ENCODE data around the gene GMEB2. TPM values are rescaled to one million over a fixed set of nuclear protein-coding genes. Genes with fewer than 3 reads are reported as not detected.
"Not testable (repeated sequence)": the region's sequence is repeated elsewhere in the genome, so short reads cannot be mapped to it uniquely, and the experiment has no call there.

The GMEB2 gene
- total RNA-seq, 2 donors from 2014 or later = 18.4 to 27.9 TPM

DNA sequence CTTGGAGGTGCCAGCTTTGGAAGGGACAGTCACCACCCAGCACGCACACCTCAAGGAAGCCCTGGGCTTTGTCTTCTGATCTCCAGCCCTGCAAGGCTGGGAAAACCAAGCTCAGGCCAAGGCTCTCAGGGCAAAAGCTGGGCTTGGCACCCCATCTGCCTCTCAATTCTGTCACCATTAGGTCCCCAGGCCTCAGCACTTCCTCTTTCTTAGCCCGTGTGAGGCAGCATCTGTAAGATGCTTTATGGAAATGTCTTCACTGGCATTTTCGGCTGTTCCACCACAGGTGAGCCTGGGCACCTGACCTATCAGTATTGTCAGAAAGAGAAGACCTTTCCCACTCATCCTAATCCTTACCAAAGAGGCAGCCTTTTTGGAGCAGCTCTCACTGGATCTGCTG is 24.6 kb downstream of the GMEB2 start:
- intact Hi-C loops (cut with DNase I) = no loop called here
- Histone ChIP-seq H3K27ac (no peak overlapping the region), H3K36me3 (peaks cover 0 to 8% of the 10 kb centered on the region in 2 donors), H3K4me3 (no peak overlapping the region), H3K4me1 (replicated peaks) (no peaks in the 10 kb centered on the region), H3K27me3 (replicated peaks; ENCODE audit: insufficient read depth) (no peaks in the 10 kb centered on the region), H3K9me3 (no peaks in the 10 kb centered on the region)
- 90% methylated on average over 3 of the region's 3 CpGs for WGBS
- no peak for TF ChIP-seq CTCF (IDR thresholded peaks at IDR 0.05)
- TF ChIP-seq POLR2AphosphoS5 (IDR thresholded peaks at IDR 0.05) = no peak
- TF ChIP-seq POLR2A (IDR thresholded peaks at IDR 0.05) = no peak
- no peak for DNase-seq (ENCODE audit: low spot score)

DNA sequence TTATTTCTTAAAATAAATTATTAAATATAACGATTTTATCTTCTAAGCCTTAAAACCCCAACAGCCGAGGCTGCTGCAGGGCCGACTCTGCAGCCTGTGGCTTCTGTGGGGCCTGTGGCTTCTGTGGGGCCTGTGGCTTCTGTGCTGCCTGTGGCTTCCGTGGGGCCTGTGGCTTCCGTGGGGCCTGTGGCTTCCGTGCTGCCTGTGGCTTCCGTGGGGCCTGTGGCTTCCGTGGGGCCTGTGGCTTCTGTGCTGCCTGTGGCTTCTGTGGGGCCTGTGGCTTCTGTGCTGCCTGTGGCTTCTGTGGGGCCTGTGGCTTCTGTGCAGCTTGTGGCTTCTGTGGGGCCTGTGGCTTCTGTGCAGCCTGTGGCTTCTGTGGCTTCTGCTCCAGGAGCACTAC is 25.2 kb downstream of the GMEB2 start:
- H3K36me3 ChIP-seq; H3K4me1 ChIP-seq (replicated peaks); H3K9me3 ChIP-seq; DNase-seq (ENCODE audit: low spot score); H3K4me3 ChIP-seq; intact Hi-C loops (cut with DNase I); H3K27me3 ChIP-seq (replicated peaks; ENCODE audit: insufficient read depth); H3K27ac ChIP-seq: not testable (repeated sequence)
- WGBS = 84% methylated on average over 8 of the region's 8 CpGs

DNA sequence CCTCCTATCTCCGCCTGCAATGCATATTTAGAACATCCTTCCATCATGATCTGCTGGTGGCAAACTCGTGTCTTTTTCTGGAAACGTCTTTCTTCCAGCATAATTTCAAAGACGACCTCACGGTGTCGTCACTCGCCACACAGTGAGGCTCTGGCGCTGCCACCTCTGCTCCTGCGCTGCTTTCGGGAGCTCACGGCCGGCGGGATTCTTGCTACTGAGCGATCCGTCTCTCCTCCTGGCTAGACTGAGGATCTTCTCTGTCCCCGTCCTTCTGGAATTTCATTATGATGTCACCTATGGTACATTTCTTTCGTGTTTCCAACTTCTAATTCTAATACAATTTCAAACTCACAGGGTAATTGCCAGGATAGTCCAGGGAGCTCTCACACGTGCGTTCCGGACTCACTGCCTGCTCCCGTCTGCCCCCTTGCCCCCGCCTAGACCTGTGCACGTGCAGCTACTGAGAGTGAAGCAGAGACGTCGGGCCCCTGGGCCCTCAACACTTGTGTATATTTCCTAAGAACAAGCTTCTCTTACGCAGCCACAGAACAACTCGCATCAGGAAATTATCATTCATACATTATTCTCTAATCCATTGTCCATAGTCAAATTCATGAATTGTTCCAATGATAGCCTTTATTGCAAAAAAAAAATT is 27.4 kb downstream of the GMEB2 start:
- intact Hi-C loops (cut with DNase I) = no loop called here
- TF ChIP-seq POLR2A (IDR thresholded peaks at IDR 0.05) = no peak
- no peak for TF ChIP-seq CTCF (IDR thresholded peaks at IDR 0.05)
- no peak for TF ChIP-seq POLR2AphosphoS5 (IDR thresholded peaks at IDR 0.05)
- peaks cover 0 to 8% of the 10 kb centered on the region in 2 donors for H3K36me3 ChIP-seq

DNA sequence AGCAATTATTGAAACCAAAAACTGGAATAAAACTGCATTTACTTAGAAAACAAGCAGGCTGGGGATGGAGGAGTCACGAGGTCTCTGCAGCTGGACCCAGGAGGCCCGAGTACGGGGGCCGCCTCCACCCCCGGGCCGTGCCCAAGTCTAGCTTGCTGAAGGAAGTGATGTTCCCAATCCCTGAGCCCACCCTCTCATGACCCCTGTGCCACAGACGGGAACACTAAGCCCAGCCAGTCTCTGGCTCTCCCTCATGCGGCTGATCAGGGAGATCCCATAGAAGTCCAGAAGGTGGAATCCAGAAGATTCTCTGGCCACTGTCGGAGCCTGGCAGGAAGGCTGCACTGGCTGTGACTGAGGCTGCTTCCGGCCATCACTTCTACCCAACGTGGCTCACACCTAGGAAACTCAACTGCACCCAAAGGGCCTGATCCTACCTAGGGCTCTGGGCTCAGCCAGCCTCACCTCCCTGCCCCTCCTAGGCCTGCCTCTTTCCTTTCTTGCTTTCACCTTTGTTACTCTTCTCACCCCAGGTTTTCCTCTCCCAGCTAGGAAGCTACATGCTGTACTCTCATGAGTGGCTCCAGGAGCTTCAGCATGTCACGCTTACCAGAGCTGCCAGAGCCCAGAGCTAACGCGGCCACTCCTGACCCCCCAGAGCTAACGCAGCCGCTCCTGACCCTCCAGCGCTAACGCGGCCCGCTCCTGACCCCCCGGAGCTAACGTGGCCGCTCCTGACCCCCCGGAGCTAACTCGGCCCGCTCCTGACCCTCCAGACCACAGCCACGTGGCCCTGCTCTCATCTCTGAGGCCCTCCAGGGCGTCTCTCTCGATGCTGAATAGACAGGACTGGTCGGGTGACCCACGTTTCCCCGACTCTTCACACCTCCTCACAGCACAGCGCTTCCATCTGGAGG is 28.2 kb downstream of the GMEB2 start:
- no peak for DNase-seq (ENCODE audit: low spot score)
- no peaks in the 10 kb centered on the region for H3K4me1 ChIP-seq (replicated peaks)
- TF ChIP-seq CTCF (IDR thresholded peaks at IDR 0.05) (no peak), POLR2A (IDR thresholded peaks at IDR 0.05) (no peak), POLR2AphosphoS5 (IDR thresholded peaks at IDR 0.05) (no peak)
- WGBS = 89% methylated on average over 33 of the region's 33 CpGs
- no peaks in the 10 kb centered on the region for H3K27me3 ChIP-seq (replicated peaks; ENCODE audit: insufficient read depth)
- no peak overlapping the region for H3K4me3 ChIP-seq
- intact Hi-C loops (cut with DNase I) = no loop called here
- H3K9me3 ChIP-seq = no peaks in the 10 kb centered on the region
- H3K27ac ChIP-seq = no peak overlapping the region
- peaks cover 0 to 8% of the 10 kb centered on the region in 2 donors for H3K36me3 ChIP-seq

More for the DNA sequence above, 27.4 kb downstream of the GMEB2 start:
- WGBS = 94% methylated on average over 27 of the region's 27 CpGs
- Histone ChIP-seq H3K4me3 (no peak overlapping the region), H3K4me1 (replicated peaks) (no peaks in the 10 kb centered on the region), H3K27me3 (replicated peaks; ENCODE audit: insufficient read depth) (no peaks in the 10 kb centered on the region), H3K27ac (no peak overlapping the region), H3K9me3 (no peaks in the 10 kb centered on the region)
- no peak for DNase-seq (ENCODE audit: low spot score)

DNA sequence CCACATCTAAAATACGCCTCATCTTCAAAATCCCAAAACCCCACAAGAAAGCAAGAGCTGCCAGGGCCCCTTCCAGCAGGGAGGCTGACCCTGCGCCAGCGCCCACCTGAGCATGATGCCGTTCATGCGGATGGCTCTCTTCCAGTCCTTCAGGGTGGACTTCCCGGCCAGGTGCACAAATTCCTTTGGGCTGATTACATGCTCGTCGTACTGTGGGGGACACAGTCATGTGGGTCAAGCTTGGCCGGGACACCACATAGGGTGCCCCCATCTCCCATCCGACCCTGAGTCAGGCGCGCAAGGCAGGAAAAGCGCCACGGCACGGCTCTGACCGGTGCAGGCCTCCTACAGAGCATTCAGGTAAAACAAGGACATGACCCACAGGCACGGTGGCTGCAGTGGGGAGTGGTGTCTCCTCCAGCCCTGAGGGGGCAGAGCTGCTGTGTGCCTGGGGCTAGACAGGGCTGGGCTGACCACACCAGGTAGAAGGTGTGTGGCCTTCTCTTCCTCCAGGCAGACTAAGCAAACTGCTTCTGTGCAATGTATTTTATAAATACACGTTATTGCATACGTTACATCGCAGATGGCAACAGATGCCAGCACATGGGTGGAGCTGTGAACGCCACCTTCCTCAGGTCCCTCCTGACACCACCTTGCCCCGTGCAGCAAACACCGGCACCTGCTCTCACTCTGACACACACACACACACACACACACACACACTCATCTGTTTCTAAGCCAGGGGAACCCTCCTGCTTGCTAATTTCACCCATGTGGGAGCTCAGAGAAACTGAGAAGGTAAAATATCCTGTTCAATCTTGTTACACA is 29.0 kb downstream of the GMEB2 start:
- Histone ChIP-seq H3K4me3 (no peak overlapping the region), H3K36me3 (peaks cover 5 to 8% of the 10 kb centered on the region in 2 donors), H3K27me3 (replicated peaks; ENCODE audit: insufficient read depth) (no peaks in the 10 kb centered on the region), H3K9me3 (no peaks in the 10 kb centered on the region), H3K4me1 (replicated peaks) (no peaks in the 10 kb centered on the region), H3K27ac (no peak overlapping the region)
- WGBS = 87% methylated on average over 23 of the region's 23 CpGs
- TF ChIP-seq POLR2A (IDR thresholded peaks at IDR 0.05) = no peak
- TF ChIP-seq CTCF (IDR thresholded peaks at IDR 0.05) = no peak
- no peak for TF ChIP-seq POLR2AphosphoS5 (IDR thresholded peaks at IDR 0.05)
- no peak for DNase-seq (ENCODE audit: low spot score)
- intact Hi-C loops (cut with DNase I) = no loop called here
